Measurements from ENCODE around the gene SAMHD1. TPM values are rescaled to one million over a fixed set of nuclear protein-coding genes. Genes with fewer than 3 reads are reported as not detected.

SAMHD1 gene
- total RNA-seq, 2 experiments from 2014 or later: 10.6 to 20.8 TPM

DNA sequence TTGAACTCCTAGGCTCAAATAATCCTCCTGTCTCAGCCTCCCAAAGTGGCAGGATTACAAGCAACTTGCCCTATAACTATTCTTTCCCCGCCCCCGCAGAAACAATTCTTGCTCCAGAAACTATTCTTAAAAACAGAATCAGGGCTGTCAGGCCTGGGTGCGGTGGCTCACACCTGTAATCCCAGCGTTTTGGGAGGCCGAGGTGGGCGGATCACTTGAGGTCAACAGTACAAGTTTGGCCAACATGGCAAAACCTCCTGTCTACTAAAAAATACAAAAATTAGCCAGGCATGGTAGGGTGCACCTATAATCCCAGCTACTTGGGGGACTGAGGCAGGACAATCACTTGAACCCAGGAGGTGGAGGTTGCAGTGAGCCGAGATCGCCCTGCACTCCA is 31.2 kb downstream of the SAMHD1 start:
- H3K36me3 ChIP-seq (ENCODE audit: insufficient read depth, low read length): peaks cover 10% of the 10 kb centered on the region; the same call in 1 of the 2 replicates
- H3K9me2 ChIP-seq (ENCODE audit: insufficient read depth, low read length): no peaks in the 10 kb centered on the region
- no peak for DNase-seq (ENCODE audit: low spot score)
- H3K79me2 ChIP-seq (ENCODE audit: insufficient read depth, low read depth, low read length): no peaks in the 10 kb centered on the region
- H3K4me3 ChIP-seq (ENCODE audit: low read depth, low read length, poor library complexity, severe bottlenecking): no peak overlapping the region
- no peaks in the 10 kb centered on the region for H3K4me1 ChIP-seq (ENCODE audit: insufficient read depth, low read length, poor library complexity, severe bottlenecking)
- H3K27ac ChIP-seq (ENCODE audit: low read depth, low read length, poor library complexity, severe bottlenecking): no peak overlapping the region
- CTCF ChIA-PET (ENCODE audit: unreplicated experiment): no interaction called here
- no peak for TF ChIP-seq EZH2phosphoT487 (IDR thresholded peaks at IDR 0.05; ENCODE audit: borderline replicate concordance, low read depth, low read length)
- TF ChIP-seq, protein P1, sequence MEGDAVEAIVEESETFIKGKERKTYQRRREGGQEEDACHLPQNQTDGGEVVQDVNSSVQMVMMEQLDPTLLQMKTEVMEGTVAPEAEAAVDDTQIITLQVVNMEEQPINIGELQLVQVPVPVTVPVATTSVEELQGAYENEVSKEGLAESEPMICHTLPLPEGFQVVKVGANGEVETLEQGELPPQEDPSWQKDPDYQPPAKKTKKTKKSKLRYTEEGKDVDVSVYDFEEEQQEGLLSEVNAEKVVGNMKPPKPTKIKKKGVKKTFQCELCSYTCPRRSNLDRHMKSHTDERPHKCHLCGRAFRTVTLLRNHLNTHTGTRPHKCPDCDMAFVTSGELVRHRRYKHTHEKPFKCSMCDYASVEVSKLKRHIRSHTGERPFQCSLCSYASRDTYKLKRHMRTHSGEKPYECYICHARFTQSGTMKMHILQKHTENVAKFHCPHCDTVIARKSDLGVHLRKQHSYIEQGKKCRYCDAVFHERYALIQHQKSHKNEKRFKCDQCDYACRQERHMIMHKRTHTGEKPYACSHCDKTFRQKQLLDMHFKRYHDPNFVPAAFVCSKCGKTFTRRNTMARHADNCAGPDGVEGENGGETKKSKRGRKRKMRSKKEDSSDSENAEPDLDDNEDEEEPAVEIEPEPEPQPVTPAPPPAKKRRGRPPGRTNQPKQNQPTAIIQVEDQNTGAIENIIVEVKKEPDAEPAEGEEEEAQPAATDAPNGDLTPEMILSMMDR (conservative IDR thresholded peaks at IDR 0.05; ENCODE audit: low read length): no peak
- POLR2A ChIA-PET: interaction anchor here (1.3 kb wide), 1 partner anchor 18 kb away, joined by 3 read pairs; no protein-coding TSS in a partner anchor
- no peak overlapping the region for H2AFZ ChIP-seq (ENCODE audit: low read length)
- H3K4me2 ChIP-seq (ENCODE audit: low read length): no peak overlapping the region
- H3K9me3 ChIP-seq (ENCODE audit: low read length): no peaks in the 10 kb centered on the region
- H4K20me1 ChIP-seq (ENCODE audit: insufficient read depth, low read length): no peaks in the 10 kb centered on the region
- BruUV-seq (replicated peaks): no TSS peak
- intact Hi-C loops (cut with micrococcal nuclease; ENCODE audit: unreplicated experiment): no loop called here

DNA sequence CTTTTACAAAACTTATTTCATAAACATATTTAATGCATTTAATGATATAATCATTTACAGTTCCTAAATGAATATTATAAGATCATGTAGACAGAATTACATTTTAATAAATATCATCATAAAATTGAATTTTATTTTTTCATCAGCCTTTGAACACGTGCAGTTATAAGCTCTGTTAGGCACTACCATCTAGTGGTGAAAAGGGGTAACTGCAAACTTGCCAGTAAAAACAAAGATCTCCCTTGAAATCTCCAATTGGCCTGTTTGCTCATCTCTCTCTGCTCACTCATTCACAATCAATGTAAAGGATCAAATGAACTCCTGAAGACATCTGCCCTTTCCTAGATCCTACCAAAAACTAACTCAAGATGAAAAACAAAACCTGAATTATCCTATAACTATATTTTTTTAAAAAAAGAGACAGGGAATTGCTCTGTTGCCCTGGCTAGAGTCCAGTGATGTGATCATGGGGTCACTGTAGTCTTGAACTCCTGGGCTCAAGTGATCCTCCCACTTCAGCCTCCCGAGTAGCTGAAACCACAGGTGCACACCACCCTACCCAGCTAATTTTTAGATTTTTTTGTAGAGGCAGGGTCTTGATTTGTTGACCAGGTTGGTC is 31.7 kb downstream of the SAMHD1 start:
- ChIA-PET POLR2A (interaction anchor here (1.3 kb wide), 1 partner anchor 18 kb away, joined by 3 read pairs; no protein-coding TSS in a partner anchor), CTCF (ENCODE audit: unreplicated experiment) (no interaction called here)
- peak; percentile 70 for DNase-seq (ENCODE audit: low spot score)
- Histone ChIP-seq H3K9me2 (ENCODE audit: insufficient read depth, low read length) (no peaks in the 10 kb centered on the region), H3K4me3 (ENCODE audit: low read depth, low read length, poor library complexity, severe bottlenecking) (no peak overlapping the region), H3K27ac (ENCODE audit: low read depth, low read length, poor library complexity, severe bottlenecking) (no peak overlapping the region), H3K9me3 (ENCODE audit: low read length) (no peaks in the 10 kb centered on the region), H3K79me2 (ENCODE audit: insufficient read depth, low read depth, low read length) (no peaks in the 10 kb centered on the region), H3K4me2 (ENCODE audit: low read length) (no peak overlapping the region), H2AFZ (ENCODE audit: low read length) (0 out of 2 replicates have a peak overlapping the region, but pooled peaks have one; percentile 4), H4K20me1 (ENCODE audit: insufficient read depth, low read length) (no peaks in the 10 kb centered on the region), H3K4me1 (ENCODE audit: insufficient read depth, low read length, poor library complexity, severe bottlenecking) (no peaks in the 10 kb centered on the region), H3K36me3 (ENCODE audit: insufficient read depth, low read length) (peaks cover 15% of the 10 kb centered on the region; the same call in 1 of the 2 replicates)
- BruUV-seq (replicated peaks): no TSS peak
- intact Hi-C loops (cut with micrococcal nuclease; ENCODE audit: unreplicated experiment): loop anchor here (1.0 kb wide), 1 partner anchor 308 kb away; no protein-coding TSS in a partner anchor
- TF ChIP-seq, protein P1 (conservative IDR thresholded peaks at IDR 0.05; ENCODE audit: low read length): peak; percentile 99
- TF ChIP-seq EZH2phosphoT487 (IDR thresholded peaks at IDR 0.05; ENCODE audit: borderline replicate concordance, low read depth, low read length): no peak

DNA sequence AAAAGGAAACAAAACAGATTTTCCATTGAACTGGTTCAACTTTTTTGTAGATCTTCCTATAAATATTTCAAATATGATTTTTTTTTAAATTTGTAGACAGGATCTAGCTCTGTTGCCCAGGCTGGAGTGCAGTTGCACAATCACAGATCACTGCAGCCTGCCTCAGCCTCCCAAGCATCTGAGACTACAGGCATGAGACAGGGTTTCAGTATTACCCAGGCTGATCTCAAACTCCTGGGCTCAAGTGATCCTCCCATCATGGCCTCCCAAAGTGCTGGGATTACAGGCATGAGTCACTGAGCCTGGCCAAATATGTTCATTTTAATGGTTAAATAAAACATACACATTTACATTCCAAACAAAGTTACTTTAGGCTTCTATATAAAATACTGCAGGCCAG is 33.6 kb downstream of the SAMHD1 start:
- Histone ChIP-seq H3K4me3 (ENCODE audit: low read depth, low read length, poor library complexity, severe bottlenecking) (no peak overlapping the region), H3K4me1 (ENCODE audit: insufficient read depth, low read length, poor library complexity, severe bottlenecking) (no peaks in the 10 kb centered on the region), H3K9me3 (ENCODE audit: low read length) (no peaks in the 10 kb centered on the region), H3K27ac (ENCODE audit: low read depth, low read length, poor library complexity, severe bottlenecking) (no peak overlapping the region), H2AFZ (ENCODE audit: low read length) (no peak overlapping the region), H3K9me2 (ENCODE audit: insufficient read depth, low read length) (no peaks in the 10 kb centered on the region), H3K36me3 (ENCODE audit: insufficient read depth, low read length) (peaks cover 19% of the 10 kb centered on the region; the same call in 1 of the 2 replicates), H3K79me2 (ENCODE audit: insufficient read depth, low read depth, low read length) (no peaks in the 10 kb centered on the region), H3K4me2 (ENCODE audit: low read length) (no peak overlapping the region), H4K20me1 (ENCODE audit: insufficient read depth, low read length) (no peaks in the 10 kb centered on the region)
- intact Hi-C loops (cut with micrococcal nuclease; ENCODE audit: unreplicated experiment): no loop called here
- no peak for DNase-seq (ENCODE audit: low spot score)
- TF ChIP-seq EZH2phosphoT487 (IDR thresholded peaks at IDR 0.05; ENCODE audit: borderline replicate concordance, low read depth, low read length): no peak
- TF ChIP-seq, protein P1 (conservative IDR thresholded peaks at IDR 0.05; ENCODE audit: low read length): no peak
- POLR2A ChIA-PET: interaction anchor here (0.7 kb wide), 1 partner anchor 63 kb away, joined by 3 read pairs; no protein-coding TSS in a partner anchor
- no TSS peak for BruUV-seq (replicated peaks)
- CTCF ChIA-PET (ENCODE audit: unreplicated experiment): no interaction called here
